Subcutaneous adipose tissue (tissue), 4 donors: Measurements from ENCODE around the gene DHODH. TPM values are rescaled to one million over a fixed set of nuclear protein-coding genes. Genes with fewer than 3 reads are reported as not detected.

ENCODE experiments used
- CTCF ChIP-seq: fragments of 450-650 bp; IDR thresholded peaks from one replicate; pipeline ENCODE4 v1.5.1; 2016; ENCODE audit warnings: low read depth, mild to moderate bottlenecking, control low read depth, antibody characterized with exemption, moderate library complexity
- total RNA-seq, 4 donors: library from RNA; depleted of rRNA; stranded (reverse); fragments of >200 nt; gene quantifications; one replicate each; pipeline ENCODE4 v1.1.0, GENCODE V29; 2016

DHODH gene
- total RNA-seq, 4 donors from 2014 or later: 3.2 to 15.3 (median 4.8) TPM

- no peak for TF ChIP-seq CTCF
Measured at GRCh38 chr16:72027669-72028378, 19.3 kb downstream of the DHODH start.

GRCh38 chr16:72029567-72030271 lies 21.2 kb downstream of the DHODH start:
- no peak for TF ChIP-seq CTCF

- TF ChIP-seq CTCF: no peak
Measured at GRCh38 chr16:72033437-72033836, 24.9 kb downstream of the DHODH start.

GRCh38 chr16:72036098-72036497 lies 27.6 kb downstream of the DHODH start:
- TF ChIP-seq CTCF: no peak

GRCh38 chr16:72042157-72042660 lies 33.7 kb downstream of the DHODH start:
- TF ChIP-seq CTCF: no peak

- TF ChIP-seq CTCF: no peak
Measured at GRCh38 chr16:72043058-72043457, 34.5 kb downstream of the DHODH start.

- no peak for TF ChIP-seq CTCF
Measured at GRCh38 chr16:72043539-72043938, 35.0 kb downstream of the DHODH start.
